Neutrophil (primary cell): ENCODE data around the gene TTC13.

ENCODE experiments used
- H3K27ac ChIP-seq: fragments of 200-600 bp; sonication (generic); 2 replicates; pipeline ENCODE4 v1.5.1; 2016; ENCODE audit warnings: mild to moderate bottlenecking, moderate library complexity
- H3K27me3 ChIP-seq: fragments of 200-600 bp; sonication (generic); 2 replicates; pipeline ENCODE4 v1.6.0; 2016; ENCODE audit warnings: mild to moderate bottlenecking
- H3K36me3 ChIP-seq: fragments of 200-600 bp; sonication (generic); 2 replicates; pipeline ENCODE4 v1.5.1; 2017
- H3K4me1 ChIP-seq, 2 experiments: fragments of 200-600 bp in 1 of 2; sonication (generic) in 1 of 2; 1 replicate in 1 of 2; 2 replicates in 1 of 2; pipeline versions ENCODE4 v1.5.1 to v1.6.1; 2013 to 2016; ENCODE audit warnings: low read depth in 1 of 2, low read length in 1 of 2, mild to moderate bottlenecking in 1 of 2, moderate library complexity in 1 of 2; ENCODE audit not compliant: control insufficient read depth in 1 of 2, insufficient read depth in 1 of 2
- H3K4me3 ChIP-seq, 2 experiments: fragments of 200-600 bp in 1 of 2; sonication (generic) in 1 of 2; 1 replicate in 1 of 2; 2 replicates in 1 of 2; pipeline ENCODE4 v1.5.1; 2013 to 2016; ENCODE audit warnings: low read depth in 1 of 2, low read length in 1 of 2, mild to moderate bottlenecking in 1 of 2, moderate library complexity in 1 of 2
- H3K9me3 ChIP-seq: fragments of 200-600 bp; sonication (generic); 2 replicates; pipeline ENCODE4 v1.5.1; 2016
- TF ChIP-seq, protein P1 (sequence below): fragments of 200-600 bp; sonication (generic); IDR thresholded peaks from 2 replicates; pipeline ENCODE4 v1.5.1; 2016; ENCODE audit warnings: antibody characterized with exemption

TTC13 gene

DNA sequence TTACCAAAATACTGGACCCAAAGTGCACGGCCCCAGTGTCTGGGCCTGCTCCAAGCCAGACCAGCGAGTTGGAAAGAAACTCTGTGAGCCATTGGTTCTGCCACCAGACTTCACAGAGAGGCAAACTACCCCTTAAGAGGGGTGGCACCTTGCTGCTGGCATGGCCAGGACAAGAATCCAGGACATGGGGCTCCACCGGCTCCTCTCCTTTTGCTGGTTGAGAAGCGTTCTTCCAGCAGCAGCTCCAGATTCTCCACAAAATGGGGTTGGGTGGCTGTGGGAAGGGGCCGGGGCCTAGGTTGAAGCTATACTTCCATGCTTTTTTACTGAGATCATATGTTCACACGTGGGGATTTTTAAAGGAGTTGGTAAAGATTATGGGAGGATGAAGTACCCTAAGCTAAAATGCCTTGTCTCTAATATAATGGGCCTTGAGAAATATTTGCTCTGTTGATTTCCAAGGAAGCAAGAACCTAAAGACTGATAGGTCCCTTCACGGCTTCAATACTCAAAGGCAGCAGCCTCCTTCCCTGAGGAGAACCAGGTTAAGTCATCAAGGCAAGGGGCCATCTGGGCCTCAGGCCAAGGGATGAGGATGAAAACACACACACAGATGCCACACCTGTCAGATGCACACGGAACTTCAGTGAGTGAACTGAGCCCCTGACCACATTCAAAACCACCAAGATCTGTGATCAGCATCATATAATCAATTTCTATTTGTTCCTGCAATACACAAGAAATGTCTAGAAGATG lies 113.4 kb downstream of the TTC13 start:
- peaks cover 12% of the 10 kb centered on the region in 2 experiments for H3K4me1 ChIP-seq
- no peak overlapping the region for H3K4me3 ChIP-seq
- H3K27me3 ChIP-seq, result peaks cover 68% of the 10 kb centered on the region
- no peaks in the 10 kb centered on the region for H3K9me3 ChIP-seq
- no peaks in the 10 kb centered on the region for H3K36me3 ChIP-seq
- no peak overlapping the region for H3K27ac ChIP-seq
- TF ChIP-seq, protein P1, sequence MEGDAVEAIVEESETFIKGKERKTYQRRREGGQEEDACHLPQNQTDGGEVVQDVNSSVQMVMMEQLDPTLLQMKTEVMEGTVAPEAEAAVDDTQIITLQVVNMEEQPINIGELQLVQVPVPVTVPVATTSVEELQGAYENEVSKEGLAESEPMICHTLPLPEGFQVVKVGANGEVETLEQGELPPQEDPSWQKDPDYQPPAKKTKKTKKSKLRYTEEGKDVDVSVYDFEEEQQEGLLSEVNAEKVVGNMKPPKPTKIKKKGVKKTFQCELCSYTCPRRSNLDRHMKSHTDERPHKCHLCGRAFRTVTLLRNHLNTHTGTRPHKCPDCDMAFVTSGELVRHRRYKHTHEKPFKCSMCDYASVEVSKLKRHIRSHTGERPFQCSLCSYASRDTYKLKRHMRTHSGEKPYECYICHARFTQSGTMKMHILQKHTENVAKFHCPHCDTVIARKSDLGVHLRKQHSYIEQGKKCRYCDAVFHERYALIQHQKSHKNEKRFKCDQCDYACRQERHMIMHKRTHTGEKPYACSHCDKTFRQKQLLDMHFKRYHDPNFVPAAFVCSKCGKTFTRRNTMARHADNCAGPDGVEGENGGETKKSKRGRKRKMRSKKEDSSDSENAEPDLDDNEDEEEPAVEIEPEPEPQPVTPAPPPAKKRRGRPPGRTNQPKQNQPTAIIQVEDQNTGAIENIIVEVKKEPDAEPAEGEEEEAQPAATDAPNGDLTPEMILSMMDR, result no peak

DNA sequence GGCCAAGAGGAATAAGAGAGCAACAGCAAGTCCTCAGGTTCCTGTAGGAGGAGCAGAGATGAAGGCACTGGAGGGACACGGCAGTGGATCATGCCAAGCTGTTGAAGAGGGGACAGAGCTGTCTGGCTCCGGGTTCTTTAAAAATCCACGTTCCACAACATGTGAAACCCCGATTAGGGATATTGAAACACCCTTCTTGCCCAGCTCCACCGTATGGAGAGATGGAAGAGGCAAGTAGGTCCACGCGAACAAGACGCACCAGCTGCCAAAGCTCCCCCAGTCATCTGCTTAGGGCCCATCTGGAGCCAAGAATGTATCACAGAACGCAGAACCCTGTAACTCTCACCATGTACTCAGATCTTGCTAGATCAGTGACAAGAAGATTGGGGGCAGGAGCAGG lies 114.2 kb downstream of the TTC13 start:
- H3K27ac ChIP-seq, result no peak overlapping the region
- peaks cover 60% of the 10 kb centered on the region for H3K27me3 ChIP-seq
- TF ChIP-seq, protein P1, result no peak
- no peaks in the 10 kb centered on the region for H3K9me3 ChIP-seq
- no peak overlapping the region for H3K4me3 ChIP-seq
- H3K36me3 ChIP-seq, result no peaks in the 10 kb centered on the region
- H3K4me1 ChIP-seq, result peaks cover 12% of the 10 kb centered on the region in 2 experiments

DNA sequence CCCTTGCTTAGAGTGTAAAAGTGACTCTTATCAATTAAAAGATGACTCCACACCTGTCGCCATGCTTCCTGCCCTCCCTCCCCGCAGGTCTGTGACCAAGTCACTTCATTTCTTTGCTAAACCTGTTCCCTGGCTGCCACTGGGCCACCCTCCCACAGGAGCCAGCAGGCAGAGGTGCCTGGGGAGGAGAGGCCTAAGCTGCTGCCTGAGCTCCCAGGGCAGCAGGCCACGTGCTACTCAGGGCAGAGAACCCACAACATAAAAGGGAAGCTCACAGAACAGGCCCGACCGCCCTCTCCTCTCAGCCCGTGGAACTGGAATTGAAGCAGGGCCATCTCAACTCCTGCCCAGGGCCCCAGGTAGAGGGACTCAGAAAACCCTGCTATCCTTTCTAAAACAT lies 115.2 kb downstream of the TTC13 start:
- Histone ChIP-seq H3K4me3 (no peak overlapping the region), H3K36me3 (no peaks in the 10 kb centered on the region), H3K27me3 (peaks cover 50% of the 10 kb centered on the region), H3K9me3 (no peaks in the 10 kb centered on the region), H3K4me1 (peaks cover 8 to 9% of the 10 kb centered on the region in 2 experiments), H3K27ac (no peak overlapping the region)
- TF ChIP-seq, protein P1, result no peak

DNA sequence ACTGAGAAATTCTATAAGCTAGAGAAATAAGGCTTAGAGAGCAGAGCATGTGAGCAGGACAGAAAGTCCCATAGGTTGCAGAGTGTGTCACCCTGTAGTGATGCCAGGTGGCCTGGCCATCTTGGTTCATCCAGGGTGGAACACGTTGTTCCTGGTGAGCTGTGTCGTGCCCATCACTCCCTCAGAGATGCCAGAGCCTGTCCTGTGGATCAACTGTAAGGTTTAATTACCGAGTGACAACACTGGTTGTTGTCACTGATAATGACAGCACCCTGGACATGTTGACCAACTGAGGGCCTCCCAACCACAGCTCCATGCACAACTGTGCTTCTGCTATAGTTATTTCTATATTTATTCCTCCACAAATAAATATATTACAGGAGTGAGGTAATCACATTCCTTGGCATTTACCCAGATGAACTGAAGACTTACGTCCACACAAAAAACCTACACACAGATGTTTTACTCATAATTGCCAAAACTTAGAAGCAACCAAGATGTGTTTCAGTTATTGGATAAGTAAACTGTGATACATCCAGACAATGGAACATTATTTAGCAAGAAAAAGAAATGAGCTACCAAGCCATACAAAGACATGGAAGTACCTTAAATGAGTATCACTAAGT lies 116.6 kb downstream of the TTC13 start:
- TF ChIP-seq, protein P1, result no peak
- no peak overlapping the region for H3K27ac ChIP-seq
- H3K27me3 ChIP-seq, result peaks cover 36% of the 10 kb centered on the region
- no peaks in the 10 kb centered on the region for H3K36me3 ChIP-seq
- no peak overlapping the region for H3K4me3 ChIP-seq
- no peaks in the 10 kb centered on the region for H3K4me1 ChIP-seq
- H3K9me3 ChIP-seq, result no peaks in the 10 kb centered on the region

DNA sequence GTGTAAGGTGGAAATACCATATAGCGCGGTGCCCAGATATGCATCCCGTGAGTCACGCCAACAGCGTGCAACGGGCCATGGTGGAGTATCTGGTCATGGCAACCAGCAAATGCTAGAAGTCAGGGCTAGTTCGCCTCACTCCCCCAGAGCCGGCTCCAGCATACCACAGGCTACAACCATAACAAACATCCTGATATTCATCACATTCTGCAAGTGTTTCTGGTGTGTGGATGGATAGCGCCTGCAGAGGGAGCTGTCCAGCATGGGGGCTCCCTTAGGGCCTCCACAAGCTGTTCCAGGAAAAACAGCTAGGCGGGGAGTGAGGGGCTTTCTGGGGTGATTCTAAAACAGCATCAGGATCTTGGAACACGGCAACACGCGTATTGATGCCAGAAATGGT lies 117.2 kb downstream of the TTC13 start:
- H3K27me3 ChIP-seq, result peaks cover 30% of the 10 kb centered on the region
- H3K4me1 ChIP-seq, result no peaks in the 10 kb centered on the region
- H3K27ac ChIP-seq, result no peak overlapping the region
- TF ChIP-seq, protein P1, result no peak
- H3K4me3 ChIP-seq, result no peak overlapping the region
- H3K36me3 ChIP-seq, result no peaks in the 10 kb centered on the region
- H3K9me3 ChIP-seq, result no peaks in the 10 kb centered on the region
